ENCODE results near the gene GNAI1.

GRCh38 chr7:80183900-80184685, 49.5 kb downstream of the GNAI1 start:
- TF ChIP-seq CTCF (IDR thresholded peaks at IDR 0.05; ENCODE audit: low read depth, low read length, poor library complexity, severe bottlenecking), result no peak
- no peak for TF ChIP-seq EZH2phosphoT487 (IDR thresholded peaks at IDR 0.05; ENCODE audit: borderline replicate concordance, low read length)
